Sigmoid colon (tissue), 7 donors: ENCODE data around the gene FUT8. TPM values are rescaled to one million over a fixed set of nuclear protein-coding genes. Genes with fewer than 3 reads are reported as not detected.
"Not testable (repeated sequence)": the region's sequence is repeated elsewhere in the genome, so short reads cannot be mapped to it uniquely, and the experiment has no call there.

Experiments
- DNase-seq: peaks from one replicate; pipeline ENCODE4 v3.0.0-alpha.2; 2019
- H3K27ac ChIP-seq, 4 donors: fragments of 200-600 bp; sonication (generic); one replicate each; pipeline ENCODE4 v1.5.1; 2016 to 2019; ENCODE audit warnings: mild to moderate bottlenecking in 1 of 4
- H3K27me3 ChIP-seq, 3 donors: fragments of 200-600 bp; sonication (generic); one replicate each; pipeline ENCODE4 v1.5.1; 2019; ENCODE audit warnings: mild to moderate bottlenecking in 1 of 3
- H3K36me3 ChIP-seq, 4 donors: fragments of 200-600 bp; sonication (generic); one replicate each; pipeline ENCODE4 v1.5.1; 2016 to 2019
- H3K4me1 ChIP-seq, 4 donors: fragments of 200-600 bp; sonication (generic); one replicate each; pipeline ENCODE4 v1.5.1; 2017 to 2019
- H3K4me3 ChIP-seq, 4 donors: fragments of 200-600 bp; sonication (generic); one replicate each; pipeline ENCODE4 v1.5.1; 2017 to 2019; ENCODE audit warnings: mild to moderate bottlenecking in 2 of 4, moderate library complexity in 1 of 4
- H3K9me3 ChIP-seq, 4 donors: fragments of 200-600 bp in 3 of 4; sonication (generic) in 3 of 4; one replicate each; pipeline versions ENCODE4 v1.5.1 to v1.6.1; 2013 to 2019
- EP300 ChIP-seq, 4 donors: sonication (generic); formaldehyde crosslinking; IDR thresholded peaks; one replicate each; pipeline ENCODE4 v1.6.1; 2017; ENCODE audit warnings: antibody characterized with exemption in 4 of 4
- POLR2A ChIP-seq, 2 donors: fragments of 450-650 bp; IDR thresholded peaks; one replicate each; pipeline ENCODE4 v1.6.1; 2016; ENCODE audit warnings: antibody characterized with exemption in 2 of 2, mild to moderate bottlenecking in 2 of 2, moderate library complexity in 2 of 2
- POLR2AphosphoS5 ChIP-seq, 4 donors: sonication (generic); formaldehyde crosslinking; IDR thresholded peaks; one replicate each; pipeline ENCODE4 v1.6.1; 2017; ENCODE audit warnings: antibody characterized with exemption in 4 of 4
- WGBS, 2 donors: extraction: QIAGEN DNeasy Blood & Tissue Kit; methylation state at CpG; one replicate each; pipeline ENCODE4 v1.1.7; 2013; 5-methylcytosine and 5-hydroxymethylcytosine counted together
- intact Hi-C: fragments of 100-400 bp; cut with DNase I; formaldehyde crosslinking; loops from one replicate; pipeline ENCODE4 v1.15.1; 2023
- polyA plus RNA-seq, 3 donors: library from polyadenylated mRNA; stranded (reverse); fragments of 200-250 nt; gene quantifications; one replicate each; pipeline ENCODE4 v1.2.3, GENCODE V29; 2013
- total RNA-seq, 4 donors: library from RNA; depleted of rRNA; stranded (reverse); fragments of >200 nt; gene quantifications; one replicate each; pipeline ENCODE4 v1.1.0, GENCODE V29; 2016
- TF ChIP-seq, protein P1 (sequence below), 4 experiments: fragments of 450-650 bp in 3 of 4; fragments of 200-600 bp in 1 of 4; IDR thresholded peaks; one replicate each; pipeline ENCODE4 v1.5.1; 2016 to 2019; ENCODE audit warnings: antibody characterized with exemption in 4 of 4, mild to moderate bottlenecking in 3 of 4, moderate library complexity in 2 of 4
- donor health status: healthy with polysubstance abuse.
- donor health status: Bipolar disorder and iron deficiency.
- donor health status: healthy.

Gene FUT8
- total and polyA plus RNA-seq, 7 donors = 2.5 to 53.9 (median 22.0) TPM

- no peak for TF ChIP-seq EP300 (IDR thresholded peaks at IDR 0.05)
- TF ChIP-seq, protein P1, sequence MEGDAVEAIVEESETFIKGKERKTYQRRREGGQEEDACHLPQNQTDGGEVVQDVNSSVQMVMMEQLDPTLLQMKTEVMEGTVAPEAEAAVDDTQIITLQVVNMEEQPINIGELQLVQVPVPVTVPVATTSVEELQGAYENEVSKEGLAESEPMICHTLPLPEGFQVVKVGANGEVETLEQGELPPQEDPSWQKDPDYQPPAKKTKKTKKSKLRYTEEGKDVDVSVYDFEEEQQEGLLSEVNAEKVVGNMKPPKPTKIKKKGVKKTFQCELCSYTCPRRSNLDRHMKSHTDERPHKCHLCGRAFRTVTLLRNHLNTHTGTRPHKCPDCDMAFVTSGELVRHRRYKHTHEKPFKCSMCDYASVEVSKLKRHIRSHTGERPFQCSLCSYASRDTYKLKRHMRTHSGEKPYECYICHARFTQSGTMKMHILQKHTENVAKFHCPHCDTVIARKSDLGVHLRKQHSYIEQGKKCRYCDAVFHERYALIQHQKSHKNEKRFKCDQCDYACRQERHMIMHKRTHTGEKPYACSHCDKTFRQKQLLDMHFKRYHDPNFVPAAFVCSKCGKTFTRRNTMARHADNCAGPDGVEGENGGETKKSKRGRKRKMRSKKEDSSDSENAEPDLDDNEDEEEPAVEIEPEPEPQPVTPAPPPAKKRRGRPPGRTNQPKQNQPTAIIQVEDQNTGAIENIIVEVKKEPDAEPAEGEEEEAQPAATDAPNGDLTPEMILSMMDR (IDR thresholded peaks at IDR 0.05) = no peak
- no peak for TF ChIP-seq POLR2AphosphoS5 (IDR thresholded peaks at IDR 0.05)
- no peak for TF ChIP-seq POLR2A (IDR thresholded peaks at IDR 0.05)
- peaks cover 0 to 4% (median 0%) of the 10 kb centered on the region in 4 donors for H3K4me1 ChIP-seq
- intact Hi-C loops = no loop called here
- H3K9me3 ChIP-seq = peaks cover 0 to 4% (median 2%) of the 10 kb centered on the region in 4 donors
- DNase-seq = no peak
- no peak overlapping the region for H3K4me3 ChIP-seq
- H3K27me3 ChIP-seq = no peaks in the 10 kb centered on the region
- WGBS, 2 donors = 83 to 85% methylated on average over 6 of the region's 6 CpGs
- H3K36me3 ChIP-seq = no peaks in the 10 kb centered on the region
- H3K27ac ChIP-seq = no peak overlapping the region
These were observed 297.0 kb downstream of the FUT8 start for GRCh38 chr14:65709576-65709975.

DNA sequence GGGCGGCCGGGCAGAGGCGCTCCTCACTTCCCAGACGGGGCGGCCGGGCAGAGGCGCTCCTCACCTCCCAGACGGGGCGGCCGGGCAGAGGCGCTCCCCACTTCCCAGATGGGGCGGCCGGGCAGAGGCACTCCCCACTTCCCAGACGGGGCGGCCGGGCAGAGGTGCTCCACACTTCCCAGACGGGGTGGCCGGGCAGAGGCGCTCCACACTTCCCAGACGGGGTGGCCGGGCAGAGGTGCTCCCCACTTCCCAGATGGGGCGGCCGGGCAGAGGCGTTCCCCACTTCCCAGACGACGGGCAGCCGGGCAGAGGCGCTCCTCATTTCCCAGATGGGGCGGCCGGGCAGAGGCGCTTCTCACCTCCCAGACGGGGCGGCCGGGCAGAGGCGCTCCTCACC lies 304.3 kb downstream of the FUT8 start:
- H3K27ac ChIP-seq, intact Hi-C loops, DNase-seq, H3K9me3 ChIP-seq, H3K4me1 ChIP-seq, H3K4me3 ChIP-seq, H3K36me3 ChIP-seq, H3K27me3 ChIP-seq: not testable (repeated sequence)
- 98% methylated on average over 35 of the region's 35 CpGs for WGBS, 2 donors

DNA sequence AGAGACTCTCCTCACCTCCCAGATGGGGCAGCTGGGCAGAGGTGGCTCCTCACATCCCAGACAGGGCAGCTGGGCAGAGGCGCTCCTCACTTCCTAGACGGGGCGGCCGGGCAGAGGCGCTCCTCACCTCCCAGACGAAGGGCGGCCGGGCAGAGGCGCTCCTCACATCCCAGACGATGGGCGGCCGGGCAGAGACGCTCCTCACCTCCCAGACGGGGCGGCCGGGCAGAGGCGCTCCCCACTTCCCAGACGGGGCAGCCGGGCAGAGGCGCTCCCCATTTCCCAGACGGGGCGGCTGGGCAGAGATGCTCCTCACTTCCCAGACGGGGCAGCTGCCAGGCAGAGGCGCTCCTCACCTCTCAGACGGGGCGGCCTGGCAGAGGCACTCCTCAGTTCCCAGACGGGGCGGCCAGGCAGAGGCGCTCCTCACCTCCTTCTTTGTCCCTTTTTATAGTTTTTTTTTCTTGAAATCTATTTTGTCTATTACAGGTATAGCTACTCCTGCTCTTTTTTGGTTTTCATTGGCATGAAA lies 304.9 kb downstream of the FUT8 start:
- H3K27ac ChIP-seq, H3K4me1 ChIP-seq, H3K4me3 ChIP-seq, DNase-seq, H3K9me3 ChIP-seq, intact Hi-C loops, H3K27me3 ChIP-seq, H3K36me3 ChIP-seq: not testable (repeated sequence)
- 97 to 98% methylated on average over 29 of the region's 29 CpGs for WGBS, 2 donors

DNA sequence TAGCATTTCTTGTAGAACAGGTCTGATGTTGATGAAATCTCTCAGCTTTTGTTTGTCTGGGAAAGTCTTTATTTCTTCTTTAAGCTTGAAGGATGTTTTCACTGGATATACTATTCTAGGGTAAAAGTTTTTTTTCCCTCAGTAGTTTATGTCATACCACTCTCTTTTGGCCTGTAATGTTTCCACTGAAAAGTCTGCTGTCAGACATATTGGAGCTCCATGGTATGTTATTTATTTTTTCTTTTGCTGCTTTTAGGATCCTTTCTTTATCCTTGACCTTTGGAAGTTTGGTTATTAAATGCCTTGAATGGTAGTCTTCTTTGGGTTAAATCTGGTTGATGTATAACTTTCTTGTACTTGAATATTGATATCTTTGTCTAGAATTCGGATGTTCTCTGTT lies 306.1 kb downstream of the FUT8 start:
- DNase-seq = no peak
- 91 to 93% methylated on average over 1 of the region's 1 CpG for WGBS, 2 donors
- TF ChIP-seq EP300 (IDR thresholded peaks at IDR 0.05) (no peak), POLR2AphosphoS5 (IDR thresholded peaks at IDR 0.05) (no peak), POLR2A (IDR thresholded peaks at IDR 0.05) (no peak)
- TF ChIP-seq, protein P1 (IDR thresholded peaks at IDR 0.05) = no peak
- Histone ChIP-seq H3K4me3 (no peak overlapping the region), H3K4me1 (no peaks in the 10 kb centered on the region), H3K36me3 (no peaks in the 10 kb centered on the region), H3K9me3 (peaks cover 0 to 5% (median 2%) of the 10 kb centered on the region in 4 donors), H3K27ac (no peak overlapping the region), H3K27me3 (no peaks in the 10 kb centered on the region)
- intact Hi-C loops = no loop called here

DNA sequence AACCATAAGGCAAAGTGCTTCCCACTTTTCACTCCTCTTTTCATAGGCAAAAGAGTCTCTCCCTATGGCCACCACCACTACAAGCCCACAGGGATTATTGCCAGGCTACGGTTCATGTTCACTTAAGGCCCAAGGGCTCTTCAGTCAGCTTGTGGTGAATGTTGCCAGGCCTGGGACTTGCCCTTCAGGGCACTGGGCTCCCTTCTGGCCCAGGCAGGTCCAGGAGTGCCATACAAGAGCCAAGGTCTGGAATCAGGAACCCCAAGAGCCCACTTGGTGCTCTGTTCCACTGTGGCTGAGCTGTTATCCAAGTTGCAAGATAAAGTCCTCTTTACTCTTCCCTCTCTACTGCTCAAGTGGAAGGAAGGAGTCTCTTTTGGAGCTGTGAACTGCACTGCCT lies 307.6 kb downstream of the FUT8 start:
- intact Hi-C loops = no loop called here
- H3K9me3 ChIP-seq = peaks cover 0 to 5% (median 0%) of the 10 kb centered on the region in 4 donors
- DNase-seq = no peak

DNA sequence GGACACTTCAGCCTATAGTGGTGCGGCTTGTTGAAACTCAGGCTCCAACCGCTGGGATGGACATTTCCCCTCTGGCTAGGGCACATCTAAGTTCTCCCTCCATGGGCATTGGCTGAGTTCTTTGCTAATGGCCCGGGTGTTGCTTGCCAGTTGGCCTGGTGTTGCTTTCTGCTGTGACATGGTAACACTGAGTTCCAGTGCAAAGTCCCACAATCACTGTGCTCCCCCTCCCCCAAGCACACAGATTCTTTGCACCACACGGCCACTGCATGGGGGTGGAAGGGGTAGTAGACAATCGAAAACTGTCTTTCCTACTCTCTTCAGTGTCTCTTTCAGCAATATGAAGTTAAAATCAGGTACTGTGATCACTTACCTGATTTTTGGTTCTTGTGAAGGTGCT lies 308.2 kb downstream of the FUT8 start:
- H3K9me3 ChIP-seq = peaks cover 0 to 3% (median 0%) of the 10 kb centered on the region in 4 donors
- intact Hi-C loops = no loop called here
- H3K27ac ChIP-seq = no peak overlapping the region
- H3K27me3 ChIP-seq = no peaks in the 10 kb centered on the region
- H3K36me3 ChIP-seq = no peaks in the 10 kb centered on the region
- H3K4me1 ChIP-seq = no peaks in the 10 kb centered on the region
- no peak overlapping the region for H3K4me3 ChIP-seq
- no peak for DNase-seq
- WGBS, 2 donors = 97% methylated on average over 5 of the region's 5 CpGs
- TF ChIP-seq, protein P1 (IDR thresholded peaks at IDR 0.05) = no peak
- TF ChIP-seq EP300 (IDR thresholded peaks at IDR 0.05) (no peak), POLR2A (IDR thresholded peaks at IDR 0.05) (no peak), POLR2AphosphoS5 (IDR thresholded peaks at IDR 0.05) (no peak)

More for the DNA sequence above, 307.6 kb downstream of the FUT8 start:
- Histone ChIP-seq H3K36me3 (no peaks in the 10 kb centered on the region), H3K27ac (no peak overlapping the region), H3K27me3 (no peaks in the 10 kb centered on the region), H3K4me3 (no peak overlapping the region), H3K4me1 (no peaks in the 10 kb centered on the region)
- TF ChIP-seq, protein P1 (IDR thresholded peaks at IDR 0.05) = no peak
- 95 to 100% methylated on average over 1 of the region's 1 CpG for WGBS, 2 donors
